Ramos (cell line): ENCODE results near the gene KIAA0586.
"Not testable (repeated sequence)": the region's sequence is repeated elsewhere in the genome, so short reads cannot be mapped to it uniquely, and the experiment has no call there.

ENCODE experiments used
- in situ Hi-C: fragments of 300-500 bp; cut with MboI; formaldehyde crosslinking; loops from one replicate; pipeline ENCODE4 v1.14.3; 2022; ENCODE audit warnings: low sequenced_read_pairs; ENCODE audit not compliant: unreplicated experiment

KIAA0586 gene

GRCh38 chr14:58460772-58461171, 33.3 kb downstream of the KIAA0586 start:
- in situ Hi-C loops, result no loop called here

GRCh38 chr14:58463147-58463546, 35.6 kb downstream of the KIAA0586 start:
- in situ Hi-C loops, result no loop called here

GRCh38 chr14:58464652-58465051, 37.1 kb downstream of the KIAA0586 start:
- in situ Hi-C loops, result no loop called here

GRCh38 chr14:58465421-58465820, 37.9 kb downstream of the KIAA0586 start:
- in situ Hi-C loops, result no loop called here

- in situ Hi-C loops, result no loop called here
These were observed 38.9 kb downstream of the KIAA0586 start for GRCh38 chr14:58466459-58466858.

- in situ Hi-C loops, result no loop called here
These were observed 40.1 kb downstream of the KIAA0586 start for GRCh38 chr14:58467575-58467974.

- in situ Hi-C loops, result no loop called here
These were observed 41.8 kb downstream of the KIAA0586 start for GRCh38 chr14:58469309-58469708.

GRCh38 chr14:58476320-58476719, 48.8 kb downstream of the KIAA0586 start:
- in situ Hi-C loops, result no loop called here

- in situ Hi-C loops, result no loop called here
These were observed 50.1 kb downstream of the KIAA0586 start for GRCh38 chr14:58477653-58478052.

GRCh38 chr14:58478329-58478728, 50.8 kb downstream of the KIAA0586 start:
- in situ Hi-C loops, result not testable (repeated sequence)

GRCh38 chr14:58479975-58480374, 52.5 kb downstream of the KIAA0586 start:
- in situ Hi-C loops, result no loop called here

- in situ Hi-C loops, result no loop called here
These were observed 56.7 kb downstream of the KIAA0586 start for GRCh38 chr14:58484176-58484575.

- in situ Hi-C loops, result no loop called here
These were observed 61.0 kb downstream of the KIAA0586 start for GRCh38 chr14:58488550-58488949.

GRCh38 chr14:58491593-58491992, 64.1 kb downstream of the KIAA0586 start:
- in situ Hi-C loops, result no loop called here

GRCh38 chr14:58492044-58492443, 64.5 kb downstream of the KIAA0586 start:
- in situ Hi-C loops, result no loop called here

GRCh38 chr14:58501214-58501816, 73.8 kb downstream of the KIAA0586 start:
- in situ Hi-C loops, result no loop called here

GRCh38 chr14:58513272-58513671, 85.8 kb downstream of the KIAA0586 start:
- in situ Hi-C loops, result no loop called here

GRCh38 chr14:58517592-58517991, 90.1 kb downstream of the KIAA0586 start:
- in situ Hi-C loops, result no loop called here

GRCh38 chr14:58525691-58526090, 98.2 kb downstream of the KIAA0586 start:
- in situ Hi-C loops, result not testable (repeated sequence)

GRCh38 chr14:58533446-58533845, 105.9 kb downstream of the KIAA0586 start:
- in situ Hi-C loops, result no loop called here

GRCh38 chr14:58535044-58535443, 107.5 kb downstream of the KIAA0586 start:
- in situ Hi-C loops, result no loop called here

GRCh38 chr14:58537004-58537403, 109.5 kb downstream of the KIAA0586 start:
- in situ Hi-C loops, result no loop called here
